Breast epithelium (tissue), 3 donors: Measurements from ENCODE around the gene PHKB.

Experiments
- CTCF ChIP-seq, 3 donors: fragments of 450-650 bp; IDR thresholded peaks; one replicate each; pipeline ENCODE4 v1.5.1; 2016 to 2017; ENCODE audit warnings: antibody characterized with exemption in 3 of 3, mild to moderate bottlenecking in 3 of 3, moderate library complexity in 3 of 3
- POLR2AphosphoS5 ChIP-seq, 3 donors: sonication (generic); formaldehyde crosslinking; IDR thresholded peaks; one replicate each; pipeline ENCODE4 v1.6.1; 2017; ENCODE audit warnings: antibody characterized with exemption in 3 of 3

- TF ChIP-seq CTCF (IDR thresholded peaks at IDR 0.05) (no peak), POLR2AphosphoS5 (IDR thresholded peaks at IDR 0.05) (no peak)
Observed at GRCh38 chr16:47697826-47698225, 236.7 kb downstream of the PHKB start.
